GM10248 (cell line): ENCODE results near the gene BLZF1.

Experiments
- CTCF ChIA-PET: fragments of 300-600 bp; sonication (Branson Sonifier 250); formaldehyde crosslinking; extraction: SDS; loops from one replicate; lab custom pipeline; 2021; ENCODE audit warnings: antibody characterized with exemption; lab: Yijun Ruan, JAX
- POLR2A ChIA-PET: fragments of 350-650 bp; sonication (Branson Sonifier 250); formaldehyde crosslinking; extraction: SDS; loops from one replicate; lab custom pipeline; 2020; ENCODE audit warnings: antibody characterized with exemption; lab: Yijun Ruan, JAX
- DNase-seq: peaks from one replicate; pipeline ENCODE4 v3.0.0; 2012; ENCODE audit errors: extremely low spot score
- TF ChIP-seq, protein P1 (sequence below): IDR thresholded peaks from 2 replicates; pipeline ENCODE4 v1.5.1; 2012; ENCODE audit warnings: mild to moderate bottlenecking, low read depth; ENCODE audit errors: extremely low read depth, missing control alignments, control extremely low read depth

BLZF1 gene, protein sequence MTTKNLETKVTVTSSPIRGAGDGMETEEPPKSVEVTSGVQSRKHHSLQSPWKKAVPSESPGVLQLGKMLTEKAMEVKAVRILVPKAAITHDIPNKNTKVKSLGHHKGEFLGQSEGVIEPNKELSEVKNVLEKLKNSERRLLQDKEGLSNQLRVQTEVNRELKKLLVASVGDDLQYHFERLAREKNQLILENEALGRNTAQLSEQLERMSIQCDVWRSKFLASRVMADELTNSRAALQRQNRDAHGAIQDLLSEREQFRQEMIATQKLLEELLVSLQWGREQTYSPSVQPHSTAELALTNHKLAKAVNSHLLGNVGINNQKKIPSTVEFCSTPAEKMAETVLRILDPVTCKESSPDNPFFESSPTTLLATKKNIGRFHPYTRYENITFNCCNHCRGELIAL

GRCh38 chr1:169367686-169368405 lies at the start of gene BLZF1, which contains the start of gene NME7:
Gene BLZF1 (plus strand): TSS chr1:169368195. CDS start chr1:169369523, 1,328 bp downstream.
Gene NME7 (minus strand): TSS chr1:169367797. CDS start chr1:169367710, 87 bp downstream.
- ChIA-PET POLR2A (interaction anchor here (0.6 kb wide), 2 partner anchors 395 to 426 kb away, joined by 3 read pairs; no protein-coding TSS in a partner anchor), CTCF (interaction anchor here (0.6 to 1.7 kb wide), 3 partner anchors 20 to 1402 kb away, joined by 3 to 9 read pairs (median 3); no protein-coding TSS in a partner anchor)
- TF ChIP-seq, protein P1, sequence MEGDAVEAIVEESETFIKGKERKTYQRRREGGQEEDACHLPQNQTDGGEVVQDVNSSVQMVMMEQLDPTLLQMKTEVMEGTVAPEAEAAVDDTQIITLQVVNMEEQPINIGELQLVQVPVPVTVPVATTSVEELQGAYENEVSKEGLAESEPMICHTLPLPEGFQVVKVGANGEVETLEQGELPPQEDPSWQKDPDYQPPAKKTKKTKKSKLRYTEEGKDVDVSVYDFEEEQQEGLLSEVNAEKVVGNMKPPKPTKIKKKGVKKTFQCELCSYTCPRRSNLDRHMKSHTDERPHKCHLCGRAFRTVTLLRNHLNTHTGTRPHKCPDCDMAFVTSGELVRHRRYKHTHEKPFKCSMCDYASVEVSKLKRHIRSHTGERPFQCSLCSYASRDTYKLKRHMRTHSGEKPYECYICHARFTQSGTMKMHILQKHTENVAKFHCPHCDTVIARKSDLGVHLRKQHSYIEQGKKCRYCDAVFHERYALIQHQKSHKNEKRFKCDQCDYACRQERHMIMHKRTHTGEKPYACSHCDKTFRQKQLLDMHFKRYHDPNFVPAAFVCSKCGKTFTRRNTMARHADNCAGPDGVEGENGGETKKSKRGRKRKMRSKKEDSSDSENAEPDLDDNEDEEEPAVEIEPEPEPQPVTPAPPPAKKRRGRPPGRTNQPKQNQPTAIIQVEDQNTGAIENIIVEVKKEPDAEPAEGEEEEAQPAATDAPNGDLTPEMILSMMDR = no peak
- peak; percentile 91 for DNase-seq

DNA sequence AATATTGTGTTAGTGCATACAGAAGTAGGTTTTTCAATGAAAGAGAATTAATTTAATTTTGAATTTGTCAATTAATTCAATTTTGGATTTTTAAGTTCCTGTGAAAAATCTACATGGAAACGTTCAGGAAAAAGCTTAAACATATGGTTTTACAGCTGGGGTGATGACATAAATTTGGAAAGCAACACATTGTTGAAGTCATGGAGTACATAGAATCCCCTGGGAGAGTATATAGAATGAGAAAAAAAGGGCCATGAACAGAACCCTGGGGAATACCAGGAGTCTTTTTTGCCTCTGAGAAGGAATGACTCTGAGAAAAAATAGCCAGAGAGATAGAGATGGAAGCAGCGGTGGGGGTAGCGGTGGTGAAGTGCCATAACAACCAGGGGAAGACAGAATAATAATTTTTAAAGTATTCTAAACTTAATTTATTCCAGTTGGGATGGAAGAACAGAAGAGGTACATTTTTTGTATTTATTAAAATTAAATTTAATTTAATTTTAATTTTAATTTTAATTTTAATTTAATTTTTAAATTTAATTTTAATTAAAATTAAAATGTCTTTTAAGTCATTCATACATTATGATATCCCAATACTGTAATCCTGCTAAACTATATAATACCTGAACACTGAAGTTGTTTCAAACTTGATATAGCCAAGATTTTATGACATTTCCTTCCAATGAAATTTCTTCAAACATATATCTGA lies 49.3 kb upstream of the BLZF1 start:
- ChIA-PET POLR2A (no interaction called here), CTCF (no interaction called here)
- DNase-seq = no peak
- TF ChIP-seq, protein P1 = no peak

- no peak for DNase-seq
- CTCF ChIA-PET = interaction anchor here (1.0 kb wide), 1 partner anchor 22 kb away, joined by 3 read pairs; no protein-coding TSS in a partner anchor
- POLR2A ChIA-PET = no interaction called here
- TF ChIP-seq, protein P1 = no peak
These were observed 46.5 kb upstream of the BLZF1 start for GRCh38 chr1:169321539-169321938.

DNA sequence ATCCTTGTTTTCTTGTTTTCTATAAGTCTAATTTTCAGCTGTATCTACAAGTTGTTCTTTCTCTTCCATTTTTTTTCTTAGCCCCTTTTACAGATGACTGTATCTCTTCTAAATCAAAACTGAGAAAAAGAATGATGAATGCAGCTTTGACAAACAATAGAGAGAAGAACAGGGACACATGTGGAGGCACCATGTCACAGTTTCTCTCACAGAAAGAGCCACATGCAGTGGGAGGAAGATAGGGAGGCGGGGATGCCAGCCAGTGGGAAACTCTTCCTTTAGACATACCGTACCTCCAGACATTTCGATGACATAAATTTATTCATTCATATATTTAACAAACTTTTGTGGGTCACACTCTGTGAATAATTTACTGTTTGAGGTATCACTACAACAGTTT lies 45.9 kb upstream of the BLZF1 start:
- POLR2A ChIA-PET = no interaction called here
- CTCF ChIA-PET = interaction anchor here (1.0 kb wide), 1 partner anchor 22 kb away, joined by 3 read pairs; no protein-coding TSS in a partner anchor
- TF ChIP-seq, protein P1 = no peak
- DNase-seq = no peak

GRCh38 chr1:169325117-169325516 lies 42.9 kb upstream of the BLZF1 start:
- POLR2A ChIA-PET = no interaction called here

More at GRCh38 chr1:169325117-169325516, 42.9 kb upstream of the BLZF1 start:
- TF ChIP-seq, protein P1 = no peak
- DNase-seq = no peak
- CTCF ChIA-PET = interaction anchor here (1.1 kb wide), 1 partner anchor 23 kb away, joined by 4 read pairs; no protein-coding TSS in a partner anchor
